Mucosa of descending colon (tissue), 3 donors: ENCODE data around the gene MTPN. TPM values are rescaled to one million over a fixed set of nuclear protein-coding genes. Genes with fewer than 3 reads are reported as not detected.

ENCODE experiments used
- ATAC-seq: fragments of 200-7000 bp; cut with Tn5 transposase; one replicate; pipeline ENCODE4 v1.9.1; 2020; ENCODE audit warnings: mild to moderate bottlenecking, moderate library complexity
- DNase-seq, 3 donors: peaks; one replicate each; pipeline ENCODE4 v3.0.0-alpha.2; 2020
- H3K36me3 ChIP-seq: fragments of 200-600 bp; one replicate; pipeline ENCODE4 v1.8.0; 2021; ENCODE audit warnings: low read depth, mild to moderate bottlenecking
- H3K4me1 ChIP-seq: fragments of 200-600 bp; one replicate; pipeline ENCODE4 v1.8.0; 2021; ENCODE audit warnings: low read depth, mild to moderate bottlenecking
- H3K4me3 ChIP-seq: fragments of 200-600 bp; one replicate; pipeline ENCODE4 v1.8.0; 2021; ENCODE audit warnings: mild to moderate bottlenecking
- H3K9me3 ChIP-seq: fragments of 200-600 bp; one replicate; pipeline ENCODE4 v1.8.0; 2021; ENCODE audit warnings: mild to moderate bottlenecking
- intact Hi-C, 2 donors: fragments of 100-400 bp; cut with DNase I in 1 of 2; cut with micrococcal nuclease in 1 of 2; formaldehyde crosslinking; loops; one replicate each; pipeline versions ENCODE4 v1.11.0 to v1.11.1; 2022; cut with DNase I, micrococcal nuclease
- total RNA-seq, 3 donors: library from RNA; stranded (reverse); fragmentation: NEBNext Ultra II Directional in 2 of 3; extraction: Animal tissue kit (Norgen Biotek cat#: 25700) in 2 of 3; gene quantifications; one replicate each; pipeline versions ENCODE4 v1.2.1 to v1.2.4, GENCODE V29; 2021 to 2023
- TF ChIP-seq, protein P1 (sequence below): fragments of 200-600 bp; IDR thresholded peaks from one replicate; pipeline ENCODE4 v1.8.0; 2022; ENCODE audit warnings: antibody characterized with exemption, mild to moderate bottlenecking
- donor health status: DM: no; HTN: no; CAD: no; lungs with moderate emphysema.
- donor health status: DM: no; HTN: no; CAD: no.
- donor health status: DM: no; HTN: yes; CAD: no.

Gene MTPN
- total RNA-seq, 3 donors from 2014 or later: 93.1 to 97.9 (median 97.0) TPM

GRCh38 chr7:136016649-136017395 lies 39.7 kb upstream of the MTPN start:
- no peak overlapping the region for H3K4me3 ChIP-seq
- no peaks in the 10 kb centered on the region for H3K9me3 ChIP-seq
- intact Hi-C loops: no loop called here
- TF ChIP-seq, protein P1, sequence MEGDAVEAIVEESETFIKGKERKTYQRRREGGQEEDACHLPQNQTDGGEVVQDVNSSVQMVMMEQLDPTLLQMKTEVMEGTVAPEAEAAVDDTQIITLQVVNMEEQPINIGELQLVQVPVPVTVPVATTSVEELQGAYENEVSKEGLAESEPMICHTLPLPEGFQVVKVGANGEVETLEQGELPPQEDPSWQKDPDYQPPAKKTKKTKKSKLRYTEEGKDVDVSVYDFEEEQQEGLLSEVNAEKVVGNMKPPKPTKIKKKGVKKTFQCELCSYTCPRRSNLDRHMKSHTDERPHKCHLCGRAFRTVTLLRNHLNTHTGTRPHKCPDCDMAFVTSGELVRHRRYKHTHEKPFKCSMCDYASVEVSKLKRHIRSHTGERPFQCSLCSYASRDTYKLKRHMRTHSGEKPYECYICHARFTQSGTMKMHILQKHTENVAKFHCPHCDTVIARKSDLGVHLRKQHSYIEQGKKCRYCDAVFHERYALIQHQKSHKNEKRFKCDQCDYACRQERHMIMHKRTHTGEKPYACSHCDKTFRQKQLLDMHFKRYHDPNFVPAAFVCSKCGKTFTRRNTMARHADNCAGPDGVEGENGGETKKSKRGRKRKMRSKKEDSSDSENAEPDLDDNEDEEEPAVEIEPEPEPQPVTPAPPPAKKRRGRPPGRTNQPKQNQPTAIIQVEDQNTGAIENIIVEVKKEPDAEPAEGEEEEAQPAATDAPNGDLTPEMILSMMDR: no peak
- DNase-seq: no peak
- ATAC-seq: no peak
- H3K4me1 ChIP-seq: no peaks in the 10 kb centered on the region
- H3K36me3 ChIP-seq: no peaks in the 10 kb centered on the region

DNA sequence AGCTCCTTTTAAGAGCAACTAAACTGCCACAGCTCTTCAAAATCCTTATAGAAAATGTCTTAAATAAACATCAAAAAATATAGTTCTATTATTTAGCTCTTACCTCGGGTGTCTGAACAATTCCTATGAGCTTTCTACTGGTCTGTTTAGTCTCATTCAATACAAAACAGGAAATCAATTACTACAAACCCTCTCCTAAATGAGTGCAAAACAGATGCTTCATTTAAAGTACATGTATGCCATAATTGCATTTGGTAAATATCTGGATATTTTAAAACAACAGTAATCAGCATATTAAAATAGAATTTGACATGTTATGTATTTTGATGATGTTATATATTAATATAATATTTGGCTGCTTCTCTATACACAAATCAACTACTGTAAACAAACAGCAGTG lies 38.5 kb upstream of the MTPN start:
- no peaks in the 10 kb centered on the region for H3K4me1 ChIP-seq
- DNase-seq (no peak), ATAC-seq (no peak)
- TF ChIP-seq, protein P1: no peak
- intact Hi-C loops: no loop called here
- H3K36me3 ChIP-seq: no peaks in the 10 kb centered on the region
- H3K9me3 ChIP-seq: no peaks in the 10 kb centered on the region
- H3K4me3 ChIP-seq: no peak overlapping the region

DNA sequence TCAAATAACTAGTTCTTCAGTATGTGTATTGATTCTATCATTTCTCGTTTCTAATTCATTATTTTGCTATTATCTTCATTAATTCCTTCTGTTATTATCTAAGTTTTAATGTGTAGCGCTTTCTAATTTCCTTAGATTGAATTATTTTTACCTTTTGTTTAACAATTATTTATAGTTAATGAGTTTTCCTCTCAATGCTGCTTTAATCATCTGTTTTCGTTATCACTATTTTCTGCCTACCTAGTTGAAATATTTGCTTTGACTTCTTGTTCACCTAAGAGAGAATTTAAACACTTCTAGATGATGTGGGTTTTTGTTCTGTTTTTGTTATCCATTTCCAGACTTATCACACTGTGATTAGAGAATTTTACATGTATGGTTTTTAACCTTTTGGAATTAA lies 37.5 kb upstream of the MTPN start:
- intact Hi-C loops: no loop called here
- Histone ChIP-seq H3K9me3 (no peaks in the 10 kb centered on the region), H3K36me3 (no peaks in the 10 kb centered on the region)

GRCh38 chr7:136012238-136012637 lies 35.1 kb upstream of the MTPN start:
- no peaks in the 10 kb centered on the region for H3K4me1 ChIP-seq
- intact Hi-C loops: no loop called here
- no peak overlapping the region for H3K4me3 ChIP-seq
- TF ChIP-seq, protein P1: no peak
- DNase-seq: no peak
- no peak for ATAC-seq
- no peaks in the 10 kb centered on the region for H3K9me3 ChIP-seq
- H3K36me3 ChIP-seq: no peaks in the 10 kb centered on the region

More for the DNA sequence above, 37.5 kb upstream of the MTPN start:
- ATAC-seq (no peak), DNase-seq (no peak)
- Histone ChIP-seq H3K4me3 (no peak overlapping the region), H3K4me1 (no peaks in the 10 kb centered on the region)
- TF ChIP-seq, protein P1: no peak

DNA sequence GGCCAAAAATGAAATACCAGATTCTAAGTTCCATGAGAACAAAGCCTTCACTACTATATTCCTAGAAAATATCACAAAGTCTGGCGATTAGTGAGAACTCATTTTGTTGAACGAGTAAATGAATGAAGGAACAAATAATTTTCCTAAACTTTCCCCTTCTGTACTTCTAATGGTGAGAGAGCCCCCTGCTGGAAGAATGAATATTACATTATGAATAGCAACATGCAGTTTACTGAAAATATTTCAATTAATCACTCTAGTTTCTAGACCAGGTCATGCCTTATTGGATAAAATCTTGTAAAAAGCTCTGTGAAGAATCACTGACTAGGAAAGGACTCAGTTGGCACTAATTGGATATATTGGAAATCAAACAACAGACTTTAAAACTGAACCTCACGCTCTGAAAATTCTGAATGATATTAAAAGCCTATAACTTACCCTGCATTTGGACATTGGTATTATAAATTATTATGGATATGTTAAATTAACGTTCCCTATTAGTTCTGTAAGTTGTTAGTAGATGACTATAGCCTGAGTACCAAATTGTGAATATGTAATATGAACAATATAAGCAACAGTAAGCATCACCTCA lies 32.4 kb upstream of the MTPN start:
- no peaks in the 10 kb centered on the region for H3K9me3 ChIP-seq
- no peaks in the 10 kb centered on the region for H3K36me3 ChIP-seq
- DNase-seq: peak in 1 of 3 donors; percentile 16
- H3K4me3 ChIP-seq: no peak overlapping the region
- H3K4me1 ChIP-seq: no peaks in the 10 kb centered on the region
- intact Hi-C loops: loop anchor here (1.0 to 5.0 kb wide), 2 partner anchors 207 to 208 kb away; no protein-coding TSS in a partner anchor
- TF ChIP-seq, protein P1: peak; percentile 45
- ATAC-seq: no peak
